OCI-LY1 (cell line): Measurements from ENCODE around the gene NOS1.

ENCODE experiments used
- H2AFZ ChIP-seq: fragments of 200-600 bp; sonication (generic), shearing (Covaris generic); 2 replicates; pipeline ENCODE4 v1.6.0; 2014; ENCODE audit warnings: antibody characterized with exemption, mild to moderate bottlenecking, low read length
- H3F3A ChIP-seq: fragments of 200-600 bp; sonication (generic), shearing (Covaris generic); 2 replicates; pipeline ENCODE4 v1.6.0; 2014; ENCODE audit warnings: mild to moderate bottlenecking, antibody characterized with exemption, low read length, moderate library complexity; ENCODE audit not compliant: insufficient read depth
- H3K27ac ChIP-seq: fragments of 200-600 bp; sonication (generic); 2 replicates; pipeline ENCODE4 v1.5.1; 2014; ENCODE audit warnings: low read length, mixed run types, mild to moderate bottlenecking, low read depth; ENCODE audit not compliant: poor library complexity, severe bottlenecking
- H3K27me3 ChIP-seq: fragments of 200-600 bp; sonication (generic); 2 replicates; pipeline ENCODE4 v1.6.0; 2014; ENCODE audit warnings: antibody characterized with exemption, mild to moderate bottlenecking, low read length, moderate library complexity; ENCODE audit not compliant: insufficient read depth
- H3K36me3 ChIP-seq: fragments of 200-600 bp; sonication (generic); 2 replicates; pipeline ENCODE4 v1.6.1; 2014; ENCODE audit warnings: mild to moderate bottlenecking, antibody characterized with exemption, low read length, moderate library complexity, mixed read lengths; ENCODE audit not compliant: insufficient read depth
- H3K4me1 ChIP-seq: fragments of 200-600 bp; sonication (generic); 2 replicates; pipeline ENCODE4 v1.5.1; 2014; ENCODE audit warnings: mild to moderate bottlenecking, low read length, moderate library complexity; ENCODE audit not compliant: insufficient read depth, severe bottlenecking
- H3K4me2 ChIP-seq: fragments of 200-600 bp; sonication (generic), shearing (Covaris generic); 2 replicates; pipeline ENCODE4 v1.6.1; 2014; ENCODE audit warnings: low read length
- H3K4me3 ChIP-seq: fragments of 200-600 bp; sonication (generic); 2 replicates; pipeline ENCODE4 v1.5.1; 2014; ENCODE audit warnings: low read length, low read depth, mild to moderate bottlenecking, mixed read lengths; ENCODE audit not compliant: poor library complexity, severe bottlenecking
- H3K79me2 ChIP-seq: fragments of 200-600 bp; shearing (Covaris generic); 2 replicates; pipeline ENCODE4 v1.6.1; 2016; ENCODE audit warnings: mixed run types, low read length, mixed read lengths; ENCODE audit not compliant: insufficient read depth
- H3K9ac ChIP-seq: fragments of 200-600 bp; sonication (generic), shearing (Covaris generic); 2 replicates; pipeline ENCODE4 v1.6.1; 2014; ENCODE audit warnings: mild to moderate bottlenecking, low read length, mixed read lengths
- H3K9me2 ChIP-seq: fragments of 200-600 bp; sonication (generic), shearing (Covaris generic); 2 replicates; pipeline ENCODE4 v1.6.1; 2014; ENCODE audit warnings: low read depth, mild to moderate bottlenecking, low read length, mixed read lengths
- H3K9me3 ChIP-seq: fragments of 200-600 bp; shearing (Covaris generic); 2 replicates; pipeline ENCODE4 v1.6.1; 2014; ENCODE audit warnings: low read length, mixed read lengths
- H4K20me1 ChIP-seq: fragments of 200-600 bp; sonication (generic), shearing (Covaris generic); 2 replicates; pipeline ENCODE4 v1.6.0; 2016; ENCODE audit warnings: mild to moderate bottlenecking, low read length; ENCODE audit not compliant: insufficient read depth
- CTCF ChIP-seq: fragments of 200-600 bp; sonication (generic), shearing (Covaris generic); IDR thresholded peaks from 2 replicates; pipeline ENCODE4 v1.5.1; 2017; ENCODE audit warnings: mild to moderate bottlenecking, antibody characterized with exemption, low read length, moderate library complexity, mixed read lengths
- EZH2 ChIP-seq: fragments of 200-600 bp; sonication (generic), shearing (Covaris generic); IDR thresholded peaks from 2 replicates; pipeline ENCODE4 v1.8.0; 2017; ENCODE audit warnings: borderline replicate concordance, mixed run types, mild to moderate bottlenecking, antibody characterized with exemption, low read length, moderate library complexity, mixed read lengths

NOS1 gene

GRCh38 chr12:117322428-117322827 is 39.0 kb downstream of the NOS1 start:
- no peaks in the 10 kb centered on the region for H3K4me1 ChIP-seq

GRCh38 chr12:117321572-117321971 is 39.9 kb downstream of the NOS1 start:
- Histone ChIP-seq H3K9ac (no peak overlapping the region), H3K79me2 (no peaks in the 10 kb centered on the region), H3K4me3 (no peak overlapping the region), H3K27ac (no peak overlapping the region), H3K4me1 (no peaks in the 10 kb centered on the region), H3K9me2 (no peaks in the 10 kb centered on the region), H3K9me3 (no peaks in the 10 kb centered on the region), H3K36me3 (no peaks in the 10 kb centered on the region), H4K20me1 (no peaks in the 10 kb centered on the region), H3F3A (no peaks in the 10 kb centered on the region), H3K27me3 (no peaks in the 10 kb centered on the region; the same call in 1 of the 2 replicates), H3K4me2 (no peak overlapping the region), H2AFZ (no peak overlapping the region)
- no peak for TF ChIP-seq CTCF
- no peak for TF ChIP-seq EZH2

More at GRCh38 chr12:117322428-117322827, 39.0 kb downstream of the NOS1 start:
- H3K9ac ChIP-seq, result no peak overlapping the region
- no peak overlapping the region for H2AFZ ChIP-seq
- H3K27ac ChIP-seq, result no peak overlapping the region
- H3K79me2 ChIP-seq, result no peaks in the 10 kb centered on the region
- TF ChIP-seq EZH2, result no peak
- H4K20me1 ChIP-seq, result no peaks in the 10 kb centered on the region
- H3K36me3 ChIP-seq, result no peaks in the 10 kb centered on the region
- H3K9me2 ChIP-seq, result no peaks in the 10 kb centered on the region
- no peak overlapping the region for H3K4me3 ChIP-seq
- no peaks in the 10 kb centered on the region for H3F3A ChIP-seq
- H3K4me2 ChIP-seq, result no peak overlapping the region
- H3K27me3 ChIP-seq, result no peaks in the 10 kb centered on the region; the same call in 1 of the 2 replicates
- H3K9me3 ChIP-seq, result no peaks in the 10 kb centered on the region

- no peaks in the 10 kb centered on the region for H3F3A ChIP-seq
- H3K4me3 ChIP-seq, result no peak overlapping the region
- H4K20me1 ChIP-seq, result no peaks in the 10 kb centered on the region
- no peak overlapping the region for H3K4me2 ChIP-seq
- no peak overlapping the region for H3K27ac ChIP-seq
- no peaks in the 10 kb centered on the region for H3K36me3 ChIP-seq
- no peaks in the 10 kb centered on the region for H3K79me2 ChIP-seq
- TF ChIP-seq CTCF (no peak), EZH2 (no peak)
- no peaks in the 10 kb centered on the region for H3K9me3 ChIP-seq
- no peak overlapping the region for H3K9ac ChIP-seq
- no peaks in the 10 kb centered on the region; the same call in 1 of the 2 replicates for H3K27me3 ChIP-seq
- H2AFZ ChIP-seq, result no peak overlapping the region
- H3K9me2 ChIP-seq, result no peaks in the 10 kb centered on the region
- no peaks in the 10 kb centered on the region for H3K4me1 ChIP-seq
These were observed 42.8 kb downstream of the NOS1 start for GRCh38 chr12:117318591-117318990.

GRCh38 chr12:117316336-117316735 is 45.1 kb downstream of the NOS1 start:
- Histone ChIP-seq H3F3A (no peaks in the 10 kb centered on the region), H2AFZ (no peak overlapping the region), H3K9ac (no peak overlapping the region), H4K20me1 (no peaks in the 10 kb centered on the region), H3K4me2 (no peak overlapping the region), H3K36me3 (no peaks in the 10 kb centered on the region), H3K27ac (no peak overlapping the region), H3K4me3 (no peak overlapping the region), H3K9me3 (no peaks in the 10 kb centered on the region), H3K79me2 (no peaks in the 10 kb centered on the region), H3K9me2 (no peaks in the 10 kb centered on the region), H3K27me3 (no peaks in the 10 kb centered on the region; the same call in 1 of the 2 replicates), H3K4me1 (no peaks in the 10 kb centered on the region)
- TF ChIP-seq EZH2 (no peak), CTCF (no peak)
